HG02571 (cell line): ENCODE measurements around the gene CDK3.

Experiments used
- ATAC-seq: cut with Tn5 transposase; IDR thresholded peaks from one replicate; pipeline ENCODE4 v1.9.1; 2021; ENCODE audit warnings: mild to moderate bottlenecking, moderate library complexity; ENCODE audit not compliant: unreplicated experiment

CDK3 gene

DNA sequence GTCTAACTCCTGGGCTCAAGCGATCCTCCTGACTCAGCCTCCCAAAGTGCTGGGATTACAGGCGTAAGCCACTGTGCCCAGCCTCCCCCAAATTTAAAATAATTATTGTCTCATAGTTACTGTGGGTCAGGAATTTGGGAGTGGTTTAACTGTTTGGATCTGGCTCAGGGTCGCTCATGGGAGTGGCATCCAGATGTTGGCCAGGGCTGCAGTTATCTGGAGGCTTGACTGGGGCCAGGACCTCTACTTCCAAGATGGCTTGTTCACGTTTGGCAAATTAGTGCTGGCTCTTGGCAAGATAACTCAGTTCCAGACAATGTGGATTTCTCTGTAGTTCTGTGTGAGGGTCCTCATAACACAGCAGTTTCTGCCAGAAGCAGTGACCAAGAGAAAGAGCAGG lies 13.6 kb upstream of the CDK3 start:
- ATAC-seq: no peak

DNA sequence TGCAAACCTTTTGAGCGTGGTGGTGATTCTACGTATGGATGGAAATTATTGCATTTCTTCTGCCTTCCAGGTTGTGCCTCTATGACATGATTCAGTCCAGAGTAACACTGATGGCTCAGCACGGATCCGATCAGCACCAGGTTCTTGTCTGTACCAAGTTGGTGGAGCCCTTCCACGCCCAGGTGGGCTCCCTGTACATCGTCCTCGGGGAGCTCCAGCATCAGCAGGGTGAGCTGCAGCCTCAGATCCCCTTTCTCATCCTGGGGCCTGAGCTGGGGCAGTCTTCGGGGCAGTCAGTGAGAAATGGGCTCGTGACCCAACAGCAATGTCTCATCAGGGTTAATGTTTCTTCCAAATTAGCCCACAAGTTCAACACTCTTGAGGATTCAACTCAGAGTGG lies 9.3 kb upstream of the CDK3 start:
- no peak for ATAC-seq

DNA sequence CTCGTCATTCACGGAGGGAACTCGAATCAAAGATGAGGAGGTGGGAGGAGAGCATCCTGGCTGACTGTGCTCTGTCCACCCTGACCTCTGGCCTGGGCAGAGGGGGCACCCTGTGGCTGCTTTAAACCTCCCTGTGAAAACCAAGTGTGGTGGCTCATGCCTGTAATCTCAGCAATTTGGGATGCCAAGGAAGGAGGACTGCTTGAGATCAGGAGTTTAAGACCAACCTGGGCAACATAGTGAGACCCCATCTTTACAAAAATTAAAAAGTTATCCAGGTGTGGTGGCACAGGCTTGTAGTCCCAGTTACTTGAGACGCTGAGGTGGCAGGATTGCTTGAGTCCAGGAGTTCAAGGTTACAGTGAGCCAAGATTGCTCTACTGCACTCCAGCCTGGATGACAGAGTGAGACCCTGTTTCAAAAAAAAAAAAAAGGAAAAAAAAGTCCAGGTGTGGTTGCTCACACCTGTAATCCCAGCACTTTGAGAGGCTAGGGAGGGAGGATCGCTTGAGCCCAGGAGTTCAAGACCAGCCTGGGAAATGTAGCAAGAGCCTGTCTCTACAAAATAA lies 5.8 kb upstream of the CDK3 start:
- ATAC-seq: no peak

DNA sequence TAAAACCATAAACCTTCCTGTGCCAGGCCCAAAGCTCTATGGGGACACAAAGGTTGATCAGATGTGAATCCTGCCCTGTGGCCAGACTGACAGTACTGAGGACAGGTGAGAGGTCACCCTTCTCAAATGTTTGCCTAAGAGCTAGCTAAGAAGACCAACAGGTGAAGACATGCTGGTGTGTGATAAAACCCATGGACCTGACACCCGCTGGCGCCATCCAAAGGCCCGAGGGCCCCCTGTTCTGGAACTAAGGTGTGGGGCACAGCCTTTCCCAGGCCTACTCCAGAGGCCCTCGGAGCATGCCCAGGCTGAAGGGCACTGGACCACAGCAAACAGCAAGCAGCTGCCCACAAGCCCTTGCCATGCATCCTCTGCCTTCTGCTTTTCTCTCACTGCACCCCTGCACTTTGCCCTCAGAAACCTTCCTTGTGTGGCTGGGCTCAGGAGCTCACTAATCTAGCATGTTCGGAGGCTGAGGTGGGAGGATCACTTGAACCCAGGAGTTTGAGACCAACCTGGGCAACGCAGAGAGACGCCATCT lies 5.2 kb upstream of the CDK3 start:
- ATAC-seq: no peak

DNA sequence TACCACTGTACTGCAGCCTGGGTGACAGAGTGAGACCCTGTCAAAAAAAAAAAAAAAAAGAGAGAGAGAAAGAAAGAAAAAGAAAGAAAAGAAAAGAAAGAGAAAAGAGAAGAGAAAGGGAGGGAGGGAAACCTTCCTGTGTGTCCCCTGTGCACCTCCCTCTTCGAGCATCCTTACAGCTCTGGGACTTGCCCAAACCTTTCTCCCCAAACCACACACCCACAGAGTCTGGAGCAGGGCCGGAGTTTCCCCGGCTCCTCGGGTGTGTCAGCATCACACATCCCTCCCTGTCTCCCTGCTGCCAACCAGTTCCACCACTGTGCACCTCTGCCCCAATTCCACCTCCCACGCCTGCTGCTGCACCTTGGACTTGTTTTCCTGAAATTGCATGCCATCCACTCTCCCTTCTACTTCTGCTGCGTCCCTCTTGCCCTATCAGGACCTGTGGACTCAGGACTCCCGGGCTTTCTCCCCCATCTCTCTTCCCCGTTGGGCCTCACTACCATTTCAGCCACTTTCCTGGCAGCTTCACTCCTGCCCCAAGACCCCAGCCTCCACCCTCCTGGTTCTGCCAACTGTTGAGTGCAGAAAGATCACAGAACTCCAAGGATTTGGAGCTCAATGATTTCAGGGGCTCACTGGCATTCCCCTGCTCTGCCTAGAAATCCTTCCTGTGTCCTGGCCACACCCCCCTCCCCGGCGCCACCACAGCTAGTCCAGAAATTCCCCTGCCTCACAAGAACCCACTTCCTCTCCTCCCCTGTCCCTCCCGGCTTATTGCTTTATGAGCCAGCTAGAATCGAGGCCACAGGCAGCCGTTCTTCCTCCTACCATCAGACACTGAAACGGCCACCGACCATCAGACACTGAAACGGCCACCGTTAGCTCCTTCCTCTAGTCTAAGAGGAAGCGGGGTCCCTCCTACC lies 3.7 kb upstream of the CDK3 start:
- ATAC-seq: no peak

DNA sequence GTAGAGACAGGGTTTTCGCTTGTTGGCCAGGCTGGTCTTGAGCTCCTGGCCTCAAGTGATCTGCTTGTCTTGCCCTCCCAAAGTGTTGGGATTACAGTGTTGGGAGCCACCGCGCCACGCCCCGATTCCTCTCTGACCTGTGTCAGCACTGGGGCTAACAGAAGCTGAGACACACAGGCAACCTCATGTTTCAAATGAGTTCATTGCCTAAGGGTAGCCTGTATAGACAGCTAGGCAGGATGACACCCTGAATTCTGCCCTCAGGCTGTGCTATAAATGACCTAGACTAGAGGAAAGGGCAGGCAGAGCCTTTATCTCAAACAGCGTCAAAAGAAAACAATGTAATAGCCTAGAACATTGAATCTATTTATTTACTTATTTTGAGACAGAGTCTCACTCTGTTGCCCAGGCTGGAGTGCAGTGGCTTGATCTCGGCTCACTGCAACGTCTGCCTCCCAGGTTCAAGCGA lies 2.3 kb upstream of the CDK3 start:
- ATAC-seq: no peak

DNA sequence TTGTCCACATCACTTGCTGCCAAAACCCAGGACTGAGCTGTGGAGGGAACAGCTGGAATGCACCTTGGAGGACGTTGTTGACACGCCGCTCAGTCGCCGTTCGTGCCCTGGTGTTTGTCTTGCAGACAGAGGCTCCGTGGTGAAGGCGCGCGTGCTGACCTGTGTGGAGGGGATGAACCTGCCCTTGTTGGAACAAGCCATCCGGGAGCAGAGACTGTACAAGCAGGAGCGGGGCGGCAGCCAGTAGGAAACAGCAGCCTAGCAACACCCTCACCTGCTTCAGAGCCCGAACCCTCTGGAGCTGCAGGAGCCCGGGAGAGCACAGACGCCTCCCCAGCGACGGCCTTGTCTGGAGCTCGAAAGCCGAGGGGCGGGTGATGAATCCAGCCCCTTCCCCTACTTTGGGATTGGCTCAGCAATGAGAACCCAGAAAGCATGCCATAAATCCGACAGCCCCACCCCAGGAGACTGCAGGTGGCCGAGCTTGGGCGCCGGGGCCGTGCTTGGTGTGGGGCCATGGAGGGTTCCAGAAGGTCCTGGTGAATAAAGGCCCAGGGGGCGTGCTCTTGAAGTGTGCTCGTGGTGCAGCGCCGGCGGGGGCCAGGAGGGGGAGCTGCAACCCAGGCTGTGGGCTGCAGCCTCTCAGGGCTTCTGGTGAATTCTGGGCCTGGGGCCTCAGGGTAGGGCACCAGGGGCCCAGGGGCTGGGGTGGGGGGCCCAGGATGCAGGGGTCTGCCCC lies 470 bp upstream of the CDK3 start:
- no peak for ATAC-seq

DNA sequence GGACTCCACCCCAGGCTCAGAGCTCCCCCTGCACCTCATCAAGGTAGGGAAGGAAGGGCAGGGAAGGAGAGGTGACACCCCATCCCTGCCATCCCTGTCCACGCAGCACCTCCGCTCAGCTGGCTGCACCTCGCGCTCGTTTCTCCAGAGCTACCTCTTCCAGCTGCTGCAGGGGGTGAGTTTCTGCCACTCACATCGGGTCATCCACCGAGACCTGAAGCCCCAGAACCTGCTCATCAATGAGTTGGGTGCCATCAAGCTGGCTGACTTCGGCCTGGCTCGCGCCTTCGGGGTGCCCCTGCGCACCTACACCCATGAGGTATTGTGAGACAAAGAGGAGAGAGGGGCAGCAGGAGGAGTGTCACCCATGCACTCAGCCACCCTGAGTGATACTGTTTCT lies 1.4 kb downstream of the CDK3 start:
- ATAC-seq: no peak

DNA sequence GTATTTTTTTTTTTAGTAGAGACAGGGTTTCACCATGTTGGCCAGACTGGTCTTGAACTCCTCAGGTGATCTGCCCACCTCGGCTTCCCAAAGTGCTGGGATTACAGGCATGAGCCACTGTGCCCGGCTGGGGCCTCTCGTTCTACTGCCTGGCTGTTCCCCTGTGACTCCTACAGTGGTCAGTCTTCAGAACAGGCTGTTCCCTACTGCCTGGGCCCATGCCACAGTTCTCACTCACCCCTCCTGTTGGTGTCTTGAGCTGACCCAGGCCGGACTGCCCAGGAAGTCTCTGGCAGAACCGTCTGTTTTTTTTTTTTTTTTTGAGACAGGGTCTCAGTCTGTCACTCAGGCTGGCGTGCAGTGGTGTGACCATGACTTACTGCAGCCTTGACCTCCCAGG lies 3.3 kb downstream of the CDK3 start:
- ATAC-seq: no peak

DNA sequence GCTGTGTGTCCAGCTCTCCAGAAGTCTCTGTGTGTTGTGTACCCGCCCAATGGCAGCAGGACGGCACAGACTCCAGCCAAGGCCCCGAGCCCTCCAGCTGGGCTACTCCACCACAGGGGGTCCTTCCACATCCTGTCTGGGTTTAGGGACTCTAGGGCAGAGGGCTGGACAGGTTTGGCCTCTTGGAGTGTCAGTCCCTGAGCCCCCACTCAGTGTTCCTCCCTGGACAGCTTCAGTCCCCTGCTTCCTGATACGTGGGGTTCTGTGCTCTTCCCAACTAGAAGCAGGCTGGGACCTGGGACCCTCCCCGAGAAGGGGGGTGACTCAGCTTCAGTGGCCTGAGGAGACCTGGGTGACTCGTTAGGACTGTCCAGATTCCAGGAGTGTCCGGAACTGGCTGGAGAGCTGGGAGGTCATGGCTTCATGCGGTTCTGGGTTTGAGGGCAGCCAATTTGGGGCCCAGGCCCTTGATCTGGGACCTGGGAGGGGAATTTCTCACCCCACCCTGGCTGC lies 4.2 kb downstream of the CDK3 start:
- ATAC-seq: no peak

DNA sequence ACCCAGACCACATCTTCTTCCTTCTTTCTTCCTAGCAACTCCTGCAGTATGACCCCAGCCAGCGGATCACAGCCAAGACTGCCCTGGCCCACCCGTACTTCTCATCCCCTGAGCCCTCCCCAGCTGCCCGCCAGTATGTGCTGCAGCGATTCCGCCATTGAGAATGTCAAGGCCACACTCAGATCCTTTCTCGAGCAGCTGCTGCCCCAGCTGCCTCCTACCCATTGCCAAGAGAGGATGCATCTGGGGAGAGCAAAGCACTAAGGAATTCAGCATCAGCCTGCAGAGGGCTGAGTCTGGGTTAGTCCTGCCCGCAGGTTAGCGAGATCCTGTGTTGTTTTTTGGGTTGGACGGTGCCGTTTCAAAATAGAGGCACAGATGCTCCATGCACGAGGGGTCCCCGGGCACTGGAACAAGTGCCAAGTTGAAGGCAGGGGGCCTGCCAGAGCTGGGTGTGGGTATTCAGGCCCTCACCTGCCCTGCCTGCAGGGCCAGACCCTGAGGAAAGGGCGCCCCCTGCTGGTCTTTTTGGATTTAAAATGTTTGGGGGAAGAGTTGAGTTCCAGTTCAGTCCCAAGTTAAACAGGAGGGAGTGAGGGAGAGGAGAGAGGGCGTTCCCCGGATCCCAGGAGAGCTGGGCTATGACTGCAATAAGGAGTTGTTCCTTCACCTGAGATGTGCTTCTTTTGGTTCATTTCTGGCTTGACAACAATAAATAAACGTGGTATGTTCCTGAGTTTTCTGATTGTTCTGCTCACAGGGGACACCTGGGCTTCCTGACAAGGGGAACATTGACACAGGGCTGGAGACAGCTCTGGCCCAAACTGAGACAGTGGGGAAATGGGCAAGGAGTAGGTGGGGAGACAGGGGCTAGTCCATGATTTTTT lies 4.9 kb downstream of the CDK3 start:
- ATAC-seq: no peak

DNA sequence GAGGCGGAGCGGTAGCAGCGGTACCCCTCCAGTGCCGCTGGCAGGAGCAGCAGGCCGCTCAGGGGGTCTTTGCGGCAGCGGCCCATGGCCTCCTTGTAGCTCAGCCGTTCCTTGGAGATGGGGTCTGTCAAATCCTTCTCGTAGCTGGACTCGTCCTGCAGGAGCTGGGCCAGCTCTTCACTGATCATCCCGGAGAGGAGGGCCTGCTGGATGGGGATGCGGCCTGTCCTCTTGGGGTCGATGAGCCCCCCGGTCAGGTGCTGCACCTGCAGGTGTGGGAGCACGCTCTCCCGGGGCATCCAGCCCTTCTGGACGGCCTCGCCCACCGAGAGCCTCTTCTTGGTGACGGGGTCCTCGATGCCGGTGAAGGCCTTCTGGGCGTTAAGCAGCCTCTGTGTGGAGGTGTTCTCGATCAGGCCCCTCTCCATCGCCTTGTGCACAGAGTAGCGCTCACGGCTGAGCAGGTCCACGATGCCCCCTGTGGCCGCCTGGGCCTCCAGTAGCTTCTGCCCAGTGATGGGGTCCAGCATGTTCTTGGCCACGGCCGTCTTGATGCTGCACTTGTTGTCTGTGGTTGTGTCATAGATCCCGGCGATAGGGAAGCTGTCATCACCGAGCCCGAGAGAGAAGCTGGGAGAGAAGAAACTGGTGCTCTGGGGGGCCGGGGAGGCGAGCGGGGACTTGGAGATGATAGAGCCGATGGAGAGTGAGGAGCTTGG lies 6.6 kb downstream of the CDK3 start:
- ATAC-seq: no peak

DNA sequence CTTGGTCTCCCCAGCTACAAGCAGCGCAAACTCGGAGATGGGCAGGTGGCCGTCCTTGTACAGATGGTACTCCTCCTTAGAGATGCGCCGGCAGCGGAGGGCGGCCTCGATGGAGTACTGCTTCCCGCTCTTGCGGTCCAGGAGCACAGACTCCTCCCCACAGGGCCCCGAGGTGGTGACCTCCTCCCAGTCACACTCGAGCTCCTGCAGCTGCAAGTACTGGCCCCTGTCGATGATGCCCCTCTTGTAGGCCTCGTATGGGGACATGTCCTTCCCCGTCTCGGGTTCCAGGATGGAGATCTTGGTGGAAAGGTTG lies 7.2 kb downstream of the CDK3 start:
- no peak for ATAC-seq

DNA sequence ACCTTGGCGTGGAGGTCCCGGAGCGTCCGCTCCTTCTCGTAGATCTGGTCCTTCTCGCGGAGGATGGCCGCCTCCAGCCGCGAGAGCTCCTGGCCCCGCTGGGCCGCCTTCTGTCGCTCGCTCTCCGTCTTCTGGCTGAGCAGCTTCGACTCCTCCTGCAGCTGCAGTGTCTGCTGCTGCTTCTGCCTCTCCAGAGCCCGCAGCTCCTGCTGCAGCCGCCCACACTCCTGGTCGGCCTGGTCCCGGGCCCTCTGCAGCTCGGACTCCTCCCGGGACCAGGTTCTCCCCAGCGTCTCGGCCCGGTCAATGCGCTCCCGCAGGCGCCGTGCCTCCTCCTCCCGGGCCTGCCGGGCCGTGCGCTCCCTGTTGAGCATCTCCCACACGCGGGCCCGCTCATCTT lies 7.6 kb downstream of the CDK3 start:
- no peak for ATAC-seq

DNA sequence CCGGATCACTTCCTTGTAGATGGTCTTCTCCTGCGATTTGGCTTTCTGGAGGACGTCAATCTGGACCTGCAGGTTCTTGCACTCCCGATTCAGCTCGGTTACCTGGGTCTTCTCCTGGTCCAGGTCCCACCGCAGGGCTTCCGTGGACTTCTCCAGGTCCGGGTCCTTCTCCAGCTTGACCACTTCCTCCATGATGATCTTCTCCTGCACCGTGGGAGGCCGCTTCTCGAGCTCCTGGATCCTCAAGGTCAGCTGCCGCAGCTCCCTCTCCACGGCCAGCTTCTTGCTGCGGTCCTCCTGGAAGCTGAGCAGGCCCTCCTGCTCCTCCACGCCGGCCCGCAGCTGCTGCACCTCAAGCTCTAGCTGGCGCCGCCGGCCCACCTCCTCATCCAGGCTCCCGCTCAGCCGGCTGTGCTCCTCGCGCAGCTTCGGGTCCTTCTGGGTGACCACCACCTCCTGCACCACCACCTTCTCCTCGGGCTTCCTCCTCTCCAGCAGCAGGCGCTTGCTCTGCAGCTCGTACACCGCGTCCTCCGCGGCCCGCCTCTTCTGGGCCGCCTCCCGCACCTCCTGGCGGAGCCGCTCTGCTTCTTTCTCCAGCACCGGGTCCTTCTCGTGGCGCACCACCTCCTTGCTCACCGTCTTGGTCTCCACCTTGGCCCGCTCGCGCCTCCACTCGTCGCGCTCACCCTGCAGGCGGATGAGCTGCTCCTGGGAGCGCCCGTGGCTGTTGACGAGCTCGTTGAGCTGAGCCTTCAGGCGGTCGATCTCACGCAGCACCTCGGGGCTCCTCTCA lies 8.2 kb downstream of the CDK3 start:
- no peak for ATAC-seq

DNA sequence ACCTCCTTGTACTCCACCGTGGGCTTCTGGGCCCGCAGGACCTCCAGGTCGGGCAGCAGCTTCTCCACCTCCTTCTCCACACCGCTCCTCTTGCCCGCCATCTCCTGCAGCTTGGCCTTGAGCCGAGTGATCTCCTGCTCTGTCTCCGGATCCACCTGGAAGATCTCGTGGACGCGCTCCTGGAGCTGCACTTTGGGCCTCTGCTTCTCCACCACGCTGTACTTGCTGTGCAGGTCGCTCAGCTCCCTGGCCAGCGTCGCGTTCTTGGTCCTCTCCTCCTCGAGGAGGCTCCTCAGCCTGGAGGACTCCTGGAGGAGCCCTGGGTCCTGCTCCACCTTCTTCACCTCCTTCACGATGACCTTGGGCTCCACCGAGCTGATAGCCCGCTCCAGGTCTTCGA lies 8.8 kb downstream of the CDK3 start:
- no peak for ATAC-seq

DNA sequence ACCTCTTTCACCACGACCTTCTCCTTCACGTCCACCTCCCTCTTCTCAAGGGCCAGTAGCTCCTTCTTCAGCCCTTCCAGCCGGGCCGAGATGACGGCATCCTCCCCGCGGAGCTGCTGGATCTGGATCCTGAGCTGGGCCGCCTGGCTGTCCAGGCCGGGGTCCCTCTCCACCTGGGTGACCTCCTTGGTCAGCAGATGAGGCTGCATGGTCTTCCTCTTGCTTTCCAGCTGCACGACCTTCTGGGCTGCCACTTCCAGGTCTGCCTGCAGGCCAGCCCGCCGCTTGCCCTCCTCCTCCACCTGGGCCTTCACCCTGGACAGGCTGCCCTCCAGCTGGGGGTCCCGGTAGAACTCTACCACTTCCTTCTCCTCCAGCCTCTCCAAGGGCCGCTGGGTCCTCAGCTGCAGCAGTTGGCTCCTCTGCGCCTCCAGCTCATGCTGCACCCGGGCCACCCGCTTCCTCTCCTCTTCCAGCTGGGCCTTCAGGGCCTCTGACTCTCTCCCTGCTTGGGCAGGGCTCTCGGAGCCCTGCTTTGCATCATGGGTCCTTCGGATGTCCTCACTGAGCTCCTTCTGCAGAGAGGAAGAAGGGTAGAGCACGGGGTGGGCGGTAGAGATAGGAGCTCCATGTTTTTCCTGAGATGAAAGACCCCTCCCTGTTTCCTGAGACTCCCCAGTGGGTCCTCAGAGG lies 9.5 kb downstream of the CDK3 start:
- no peak for ATAC-seq

DNA sequence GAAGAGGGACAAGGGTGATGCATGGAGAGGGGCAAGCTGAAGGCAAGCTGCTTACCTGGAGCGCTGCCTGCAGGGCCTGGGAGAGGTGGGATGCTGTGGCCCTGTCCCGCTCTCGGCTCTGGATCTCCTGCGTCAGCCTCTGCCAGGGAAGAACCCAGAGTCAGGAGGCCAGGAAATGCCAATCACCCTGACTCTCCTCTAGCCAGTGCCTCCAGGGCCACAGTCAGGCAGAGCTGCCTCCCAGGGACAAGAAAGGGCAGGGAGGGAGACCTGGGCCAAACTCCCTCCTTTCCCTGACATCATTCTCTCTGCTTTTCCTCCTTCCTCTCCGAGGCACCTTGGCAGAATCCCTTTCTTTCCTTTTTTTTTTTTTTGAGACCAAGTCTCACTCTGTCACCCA lies 11.3 kb downstream of the CDK3 start:
- no peak for ATAC-seq
